H1 (cell line): ENCODE results near the gene KLF7. TPM values are rescaled to one million over a fixed set of nuclear protein-coding genes. Genes with fewer than 3 reads are reported as not detected.

ENCODE experiments used
- CTCF ChIA-PET: fragments of 300-600 bp; sonication (Branson Sonifier 250); formaldehyde crosslinking; loops from one replicate; lab custom pipeline; 2021; ENCODE audit not compliant: partially characterized antibody; lab: Charles Lee
- POLR2A ChIA-PET: fragments of 300-600 bp; sonication (Branson Sonifier 250); formaldehyde crosslinking; loops from one replicate; lab custom pipeline; 2021; ENCODE audit warnings: inconsistent platforms; ENCODE audit not compliant: partially characterized antibody; lab: Charles Lee
- DNase-seq, 2 experiments: peaks; one replicate each; pipeline versions ENCODE4 v3.0.0 to v3.0.0-alpha.2; 2010 to 2022; ENCODE audit warnings: low spot score in 2 of 2, low read depth in 1 of 2, mixed read lengths in 1 of 2
- FAIRE-seq: peaks from 2 replicates; lab custom pipeline; 2011; peaks lifted over from hg19 to GRCh38; lab: Jason Lieb, UNC
- H2AFZ ChIP-seq: 2 replicates; pipeline ENCODE4 v1.8.1; 2012; ENCODE audit warnings: low read length, inconsistent platforms
- H2AK5ac ChIP-seq: 2 replicates; pipeline ENCODE4 v1.6.1; 2013; ENCODE audit warnings: low read depth, low read length
- H2BK120ac ChIP-seq: replicated peaks from 2 replicates; pipeline ENCODE3; 2013; ENCODE audit warnings: low read depth, low read length, inconsistent platforms
- H2BK12ac ChIP-seq: 2 replicates; pipeline ENCODE4 v1.6.1; 2013; ENCODE audit warnings: low read depth, low read length
- H2BK15ac ChIP-seq: 2 replicates; pipeline ENCODE4 v1.6.1; 2013; ENCODE audit warnings: low read length
- H2BK20ac ChIP-seq: 2 replicates; pipeline ENCODE4 v1.6.1; 2013; ENCODE audit warnings: low read length
- H2BK5ac ChIP-seq: 2 replicates; pipeline ENCODE4 v1.6.1; 2013; ENCODE audit warnings: low read depth, low read length
- H3K14ac ChIP-seq: 2 replicates; pipeline ENCODE4 v1.6.1; 2013; ENCODE audit warnings: inconsistent platforms; ENCODE audit not compliant: insufficient read length
- H3K18ac ChIP-seq: 2 replicates; pipeline ENCODE4 v1.6.1; 2013; ENCODE audit warnings: low read length; ENCODE audit errors: extremely low read depth
- H3K23ac ChIP-seq: 2 replicates; pipeline ENCODE4 v1.6.1; 2013; ENCODE audit warnings: inconsistent platforms; ENCODE audit not compliant: insufficient read length
- H3K23me2 ChIP-seq: 2 replicates; pipeline ENCODE4 v1.6.1; 2013; ENCODE audit warnings: low read depth, low read length
- H3K27ac ChIP-seq: 2 replicates; pipeline ENCODE4 v1.6.1; 2011; ENCODE audit warnings: low read depth, low read length, inconsistent platforms
- H3K27me3 ChIP-seq, 4 experiments: replicated peaks in 1 of 4; 1 replicate in 1 of 4; 2 replicates in 3 of 4; pipeline versions ENCODE4 v1.6.1 to v1.8.1; 2011 to 2013; ENCODE audit warnings: low read length in 3 of 4, mild to moderate bottlenecking in 3 of 4, inconsistent platforms in 2 of 4, mixed read lengths in 2 of 4, moderate library complexity in 1 of 4; ENCODE audit not compliant: control insufficient read depth in 3 of 4, insufficient read depth in 3 of 4; ENCODE audit errors: extremely low read depth in 1 of 4
- H3K36me3 ChIP-seq, 4 experiments: 2 replicates each; pipeline versions ENCODE4 v1.6.1 to v1.8.1; 2011 to 2013; ENCODE audit warnings: mild to moderate bottlenecking in 4 of 4, low read length in 3 of 4, moderate library complexity in 2 of 4, control low read depth in 1 of 4, inconsistent platforms in 1 of 4; ENCODE audit not compliant: insufficient read depth in 4 of 4, control insufficient read depth in 2 of 4
- H3K4ac ChIP-seq: replicated peaks from 2 replicates; pipeline ENCODE3; 2013; ENCODE audit warnings: low read length, low read depth, mixed read lengths, inconsistent platforms; ENCODE audit not compliant: insufficient read length
- H3K4me1 ChIP-seq, 4 experiments: replicated peaks in 1 of 4; 1 replicate in 1 of 4; 2 replicates in 3 of 4; pipeline versions ENCODE4 v1.6.1 to v1.8.1; 2011 to 2013; ENCODE audit warnings: low read length in 3 of 4, inconsistent platforms in 2 of 4, mixed read lengths in 1 of 4; ENCODE audit not compliant: insufficient read depth in 4 of 4, control insufficient read depth in 3 of 4
- H3K4me2 ChIP-seq, 2 experiments: 2 replicates each; pipeline versions ENCODE4 v1.6.1 to v1.8.1; 2011 to 2013; ENCODE audit warnings: low read depth in 2 of 2, low read length in 2 of 2, control low read depth in 1 of 2, inconsistent platforms in 1 of 2, mild to moderate bottlenecking in 1 of 2; ENCODE audit not compliant: insufficient read depth in 1 of 2
- H3K4me3 ChIP-seq, 4 experiments: fragments of 200-600, 300-600 bp in 1 of 4; sonication (generic), shearing (Covaris generic), sonication (Bioruptor Twin) in 1 of 4; 2 replicates each; pipeline versions ENCODE4 v1.5.1 to v1.8.1; 2011 to 2016; ENCODE audit warnings: low read length in 4 of 4, low read depth in 3 of 4, control low read depth in 2 of 4, inconsistent platforms in 2 of 4, mild to moderate bottlenecking in 2 of 4, mixed read lengths in 1 of 4, moderate library complexity in 1 of 4; ENCODE audit not compliant: insufficient read depth in 2 of 4; ENCODE audit errors: extremely low read depth in 1 of 4
- H3K56ac ChIP-seq: replicated peaks from 2 replicates; pipeline ENCODE3; 2013; ENCODE audit warnings: low read depth, mild to moderate bottlenecking, mixed read lengths, low read length, inconsistent platforms; ENCODE audit not compliant: insufficient read length
- H3K79me1 ChIP-seq: 2 replicates; pipeline ENCODE4 v1.6.1; 2013; ENCODE audit warnings: low read depth, low read length, control low read depth
- H3K79me2 ChIP-seq, 2 experiments: 2 replicates each; pipeline versions ENCODE4 v1.6.1 to v1.8.1; 2012 to 2013; ENCODE audit warnings: low read length in 2 of 2, mild to moderate bottlenecking in 2 of 2, inconsistent platforms in 1 of 2; ENCODE audit not compliant: insufficient read depth in 2 of 2, control insufficient read depth in 1 of 2
- H3K9ac ChIP-seq, 4 experiments: replicated peaks in 1 of 4; 1 replicate in 1 of 4; 2 replicates in 3 of 4; pipeline versions ENCODE4 v1.6.1 to v1.8.1; 2011 to 2013; ENCODE audit warnings: low read depth in 3 of 4, low read length in 3 of 4, control low read depth in 2 of 4, mild to moderate bottlenecking in 2 of 4, moderate library complexity in 2 of 4, inconsistent platforms in 1 of 4; ENCODE audit errors: extremely low read depth in 1 of 4
- H3K9me3 ChIP-seq, 2 experiments: 2 replicates each; pipeline versions ENCODE4 v1.6.1 to v1.8.1; 2012 to 2013; ENCODE audit warnings: mild to moderate bottlenecking in 2 of 2, moderate library complexity in 2 of 2, control low read depth in 1 of 2, inconsistent platforms in 1 of 2, low read depth in 1 of 2, low read length in 1 of 2, mixed read lengths in 1 of 2; ENCODE audit not compliant: insufficient read depth in 2 of 2
- H4K20me1 ChIP-seq, 2 experiments: replicated peaks in 1 of 2; 2 replicates each; pipeline versions ENCODE3 to v1.8.1; 2011 to 2013; ENCODE audit warnings: inconsistent platforms in 2 of 2, low read length in 2 of 2, mild to moderate bottlenecking in 1 of 2; ENCODE audit not compliant: insufficient read depth in 2 of 2, control insufficient read depth in 1 of 2
- H4K5ac ChIP-seq: 2 replicates; pipeline ENCODE4 v1.6.1; 2013; ENCODE audit warnings: low read length, low read depth, mixed read lengths, inconsistent platforms; ENCODE audit not compliant: insufficient read length
- H4K8ac ChIP-seq: 2 replicates; pipeline ENCODE4 v1.8.0; 2013; ENCODE audit warnings: mild to moderate bottlenecking, moderate library complexity, low read length, inconsistent platforms; ENCODE audit not compliant: insufficient read depth; ENCODE audit errors: extremely low read depth
- H4K91ac ChIP-seq: replicated peaks from 2 replicates; pipeline ENCODE3; 2013; ENCODE audit warnings: low read length, mixed read lengths, inconsistent platforms; ENCODE audit not compliant: insufficient read length
- CBX8 ChIP-seq: fragments of 300-800, 300-1000 bp; sonication (generic); IDR thresholded peaks from 2 replicates; pipeline ENCODE4 v1.7.1; 2016; ENCODE audit warnings: low read depth, low read length, borderline replicate concordance
- CEBPB ChIP-seq: IDR thresholded peaks from 2 replicates; pipeline ENCODE4 v1.6.1; 2012; ENCODE audit warnings: low read depth, low read length
- CTBP2 ChIP-seq: IDR thresholded peaks from 2 replicates; pipeline ENCODE4 v1.7.0; 2011; ENCODE audit warnings: borderline replicate concordance, mild to moderate bottlenecking, moderate library complexity, mixed read lengths, low read length; ENCODE audit not compliant: insufficient read depth, insufficient read length
- E2F6 ChIP-seq: IDR thresholded peaks from 2 replicates; pipeline ENCODE4 v1.6.1; 2012; ENCODE audit warnings: inconsistent platforms
- JUN ChIP-seq: IDR thresholded peaks from 2 replicates; pipeline ENCODE4 v1.6.1; 2011; ENCODE audit warnings: low read depth, mild to moderate bottlenecking, improper control_type of control experiment, low read length
- SAP30 ChIP-seq: fragments of 300-600 bp; sonication (generic); IDR thresholded peaks from 2 replicates; pipeline ENCODE4 v1.7.1; 2012; ENCODE audit warnings: low read length, moderate library complexity, mild to moderate bottlenecking, inconsistent platforms; ENCODE audit not compliant: insufficient read depth, insufficient replicate concordance
- SP2 ChIP-seq: IDR thresholded peaks from 2 replicates; pipeline ENCODE4 v1.6.1; 2012; ENCODE audit warnings: mild to moderate bottlenecking, low read length, inconsistent platforms
- SP4 ChIP-seq: IDR thresholded peaks from 2 replicates; pipeline ENCODE4 v1.6.1; 2012; ENCODE audit warnings: low read length, inconsistent platforms
- TBP ChIP-seq: IDR thresholded peaks from 2 replicates; pipeline ENCODE4 v1.6.1; 2011; ENCODE audit warnings: low read depth, low read length, improper control_type of control experiment
- USF2 ChIP-seq: IDR thresholded peaks from 2 replicates; pipeline ENCODE4 v1.6.1; 2011; ENCODE audit warnings: low read length, improper control_type of control experiment
- YY1 ChIP-seq: IDR thresholded peaks from 2 replicates; pipeline ENCODE4 v1.6.1; 2011; ENCODE audit warnings: low read depth, mild to moderate bottlenecking, low read length
- WGBS, 2 experiments: shearing (Covaris generic) in 1 of 2; methylation state at CpG; one replicate each; pipeline versions ENCODE4 v1.1.6 to v1.1.7; 2013 to 2015; ENCODE audit warnings: low lambda C conversion rate in 2 of 2, mixed read lengths in 2 of 2, inconsistent platforms in 1 of 2, low coverage in 1 of 2, missing lambda C conversion rate in 1 of 2; ENCODE audit not compliant: insufficient replicate concordance in 2 of 2, insufficient coverage in 1 of 2, insufficient read length in 1 of 2; ENCODE audit errors: extremely low coverage in 1 of 2, missing lambda C conversion rate in 1 of 2; 5-methylcytosine and 5-hydroxymethylcytosine counted together
- polyA plus RNA-seq, 7 experiments: library from polyadenylated mRNA; depleted of rRNA in 3 of 7; stranded (reverse) in 5 of 7; unstranded in 2 of 7; fragments of >200 nt in 5 of 7; fragments of 200-250 nt in 2 of 7; gene quantifications; 1 replicate in 5 of 7; 2 replicates in 1 of 7; 4 replicates in 1 of 7; pipeline versions ENCODE4 v1.2.1 to v1.2.3, GENCODE V29; 2011 to 2013; ENCODE audit warnings: missing spikeins in 2 of 7, mixed read lengths in 2 of 7
- total RNA-seq: library from RNA; stranded (reverse); fragmentation: NEBNext Ultra II Directional; extraction: Animal tissue kit (Norgen Biotek cat#: 25700); gene quantifications from 2 replicates; pipeline ENCODE4 v1.2.1, GENCODE V29; 2021
- TF ChIP-seq, protein P1 (sequence below): IDR thresholded peaks from 2 replicates; pipeline ENCODE4 v1.6.1; 2011; ENCODE audit warnings: low read depth, mild to moderate bottlenecking, low read length; ENCODE audit not compliant: insufficient read depth

The KLF7 gene
- total and polyA plus RNA-seq, 2 of the 8 experiments (the other 6 are each of a cell fraction or from before 2014, with no cell fraction given) = 9.6 to 23.3 TPM

- no peak overlapping the region for H3K23ac ChIP-seq
- H3K18ac ChIP-seq = no peak overlapping the region
- H2AFZ ChIP-seq = no peak overlapping the region; the same call in 1 of the 2 replicates
- H3K4me2 ChIP-seq = no peak overlapping the region
- H3K27me3 ChIP-seq = no peaks in the 10 kb centered on the region
- H3K27ac ChIP-seq = no peak overlapping the region
- H2BK15ac ChIP-seq = no peak overlapping the region
- H2BK5ac ChIP-seq = no peak overlapping the region
- no peaks in the 10 kb centered on the region for H3K79me2 ChIP-seq
- H4K8ac ChIP-seq = no peak overlapping the region
- H3K9ac ChIP-seq = no peak overlapping the region
- no peaks in the 10 kb centered on the region for H3K23me2 ChIP-seq
- no peak overlapping the region for H2AK5ac ChIP-seq
- FAIRE-seq (no peak), DNase-seq (no peak)
- H2BK120ac ChIP-seq = no peak overlapping the region
- ChIA-PET CTCF (interaction anchor here (0.7 to 1.9 kb wide), 4 partner anchors 9 to 64 kb away, joined by 3 to 7 read pairs (median 4); no protein-coding TSS in a partner anchor), POLR2A (no interaction called here)
- 88% methylated on average over 4 of the region's 4 CpGs; no CpG with 5 or more reads in 1 of the 2 experiments for WGBS, 2 experiments
- no peak overlapping the region for H4K91ac ChIP-seq
- H2BK12ac ChIP-seq = no peak overlapping the region
- no peak overlapping the region for H3K4me3 ChIP-seq
- H4K20me1 ChIP-seq = no peaks in the 10 kb centered on the region
- H3K36me3 ChIP-seq = no peaks in the 10 kb centered on the region
- no peaks in the 10 kb centered on the region for H3K4me1 ChIP-seq
- no peak overlapping the region for H4K5ac ChIP-seq
- H3K79me1 ChIP-seq = no peaks in the 10 kb centered on the region
- no peak overlapping the region for H3K56ac ChIP-seq
- no peak overlapping the region for H3K14ac ChIP-seq
- no peak overlapping the region for H3K4ac ChIP-seq
- H2BK20ac ChIP-seq = no peak overlapping the region
- H3K9me3 ChIP-seq = no peaks in the 10 kb centered on the region
- TF ChIP-seq SAP30 (no peak), USF2 (no peak), SP2 (no peak), CBX8 (no peak), E2F6 (no peak), CEBPB (no peak), CTBP2 (no peak), YY1 (no peak), TBP (no peak), JUN (no peak), SP4 (no peak)
- TF ChIP-seq, protein P1, sequence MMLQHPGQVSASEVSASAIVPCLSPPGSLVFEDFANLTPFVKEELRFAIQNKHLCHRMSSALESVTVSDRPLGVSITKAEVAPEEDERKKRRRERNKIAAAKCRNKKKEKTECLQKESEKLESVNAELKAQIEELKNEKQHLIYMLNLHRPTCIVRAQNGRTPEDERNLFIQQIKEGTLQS = no peak
Observed at GRCh38 chr2:207054521-207054920, 111.2 kb downstream of the KLF7 start.
